Activated naive CD8-positive, alpha-beta T cell treated with anti-CD3 and anti-CD28 coated beads for 36 hours (primary cell): ENCODE results near the gene CASQ1. TPM values are rescaled to one million over a fixed set of nuclear protein-coding genes. Genes with fewer than 3 reads are reported as not detected.

Source experiments
- DNase-seq: peaks from one replicate; pipeline ENCODE4 v3.0.0; 2021
- H3K27ac Mint-ChIP-seq: one replicate; pipeline ENCODE4 v1.8.0; 2022; ENCODE audit warnings: mild to moderate bottlenecking, moderate library complexity, mixed read lengths
- H3K27me3 Mint-ChIP-seq: one replicate; pipeline ENCODE4 v1.8.0; 2022; ENCODE audit warnings: mild to moderate bottlenecking, mixed read lengths
- H3K36me3 Mint-ChIP-seq: one replicate; pipeline ENCODE4 v1.8.0; 2021; ENCODE audit warnings: mild to moderate bottlenecking, mixed read lengths
- H3K4me1 Mint-ChIP-seq: one replicate; pipeline ENCODE4 v1.8.0; 2021; ENCODE audit warnings: mixed read lengths
- H3K4me3 Mint-ChIP-seq: one replicate; pipeline ENCODE4 v1.8.0; 2022; ENCODE audit warnings: mild to moderate bottlenecking, moderate library complexity, mixed read lengths
- H3K9me3 Mint-ChIP-seq: one replicate; pipeline ENCODE4 v1.8.0; 2022; ENCODE audit warnings: mixed read lengths
- total RNA-seq, 2 experiments: library from RNA; stranded (reverse); gene quantifications; one replicate each; pipeline ENCODE4 v1.2.3, GENCODE V29; 2021

CASQ1 gene
- total RNA-seq, 2 experiments from 2014 or later, result not detected

DNA sequence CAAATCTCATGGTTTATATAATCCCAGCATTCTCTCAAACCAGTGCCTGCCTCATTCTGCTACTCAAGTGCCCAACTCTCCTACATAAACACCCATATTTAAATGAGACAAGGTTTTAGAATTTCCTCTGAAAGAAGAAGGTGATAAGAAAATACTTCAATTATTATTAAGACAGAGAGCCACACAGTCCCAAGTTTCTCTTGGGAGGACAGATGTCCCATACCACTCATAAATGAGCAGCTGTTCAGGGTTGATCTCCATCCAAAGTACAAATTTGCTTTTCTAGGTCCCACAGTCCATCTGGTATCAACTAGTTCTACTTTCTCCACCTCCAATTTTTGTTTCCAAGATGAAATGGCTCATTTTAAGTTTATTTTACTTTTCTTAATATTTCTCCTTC lies 60.6 kb downstream of the CASQ1 start:
- Mint-ChIP-seq H3K4me3 (no peak overlapping the region), H3K9me3 (no peaks in the 10 kb centered on the region), H3K27me3 (no peaks in the 10 kb centered on the region), H3K27ac (peak overlapping the region; percentile 34), H3K36me3 (peaks cover 8% of the 10 kb centered on the region), H3K4me1 (peaks cover 18% of the 10 kb centered on the region)
- no peak for DNase-seq

Other genes starting within 250 kb of the CASQ1 start
- under 1 TPM in 1 of 2 experiments, not detected in 1; 0.08 TPM for gene IGSF9, start 245.0 kb upstream of the CASQ1 start, total RNA-seq
- gene SLAMF9, start 236.3 kb upstream of the CASQ1 start, total RNA-seq, result not detected
- 1 to 10 TPM; 4.7 TPM for gene PIGM, start 158.6 kb upstream of the CASQ1 start, total RNA-seq
- not detected for gene KCNJ10, start 120.4 kb upstream of the CASQ1 start, total RNA-seq
- gene KCNJ9, start 109.0 kb upstream of the CASQ1 start, total RNA-seq, result under 1 TPM in 1 of 2 experiments, not detected in 1; 0.04 TPM
- gene IGSF8, start 92.0 kb upstream of the CASQ1 start, total RNA-seq, result 10 to 100 TPM; 38.0 to 39.0 TPM
- not detected for gene ATP1A2, start 74.8 kb upstream of the CASQ1 start, total RNA-seq
- gene ATP1A4, start 39.0 kb upstream of the CASQ1 start, total RNA-seq, result not detected
- gene PEA15, start 14.8 kb downstream of the CASQ1 start, total RNA-seq, result 10 to 100 TPM; 51.7 to 57.4 TPM
- gene DCAF8, start 72.0 kb downstream of the CASQ1 start, total RNA-seq, result 10 to 100 TPM; 86.9 to 94.1 TPM
- gene PEX19, start 94.6 kb downstream of the CASQ1 start, total RNA-seq, result 10 to 100 TPM; 49.8 to 52.1 TPM
- 100 to 1,000 TPM; 110 to 119 TPM for gene COPA, start 152.7 kb downstream of the CASQ1 start, total RNA-seq
- 10 to 100 TPM; 49.5 to 53.5 TPM for gene NCSTN, start 152.8 kb downstream of the CASQ1 start, total RNA-seq
- gene NHLH1, start 176.5 kb downstream of the CASQ1 start, total RNA-seq, result under 1 TPM; 0.34 to 0.52 TPM
- under 1 TPM; 0.24 to 0.31 TPM for gene VANGL2, start 210.0 kb downstream of the CASQ1 start, total RNA-seq